Activated naive CD8-positive, alpha-beta T cell (primary cell): ENCODE measurements around the gene FKBP7.
"Not testable (repeated sequence)": the region's sequence is repeated elsewhere in the genome, so short reads cannot be mapped to it uniquely, and the experiment has no call there.

Experiments
- H3K27ac Mint-ChIP-seq: one replicate; pipeline ENCODE4 v1.8.0; 2021; ENCODE audit warnings: mixed read lengths
- H3K27me3 Mint-ChIP-seq: one replicate; pipeline ENCODE4 v1.8.0; 2021; ENCODE audit warnings: mixed read lengths
- H3K36me3 Mint-ChIP-seq: one replicate; pipeline ENCODE4 v1.8.0; 2021; ENCODE audit warnings: mixed read lengths
- H3K4me1 Mint-ChIP-seq: one replicate; pipeline ENCODE4 v1.8.0; 2021; ENCODE audit warnings: low read depth, mixed read lengths
- H3K4me3 Mint-ChIP-seq: one replicate; pipeline ENCODE4 v1.8.0; 2021; ENCODE audit warnings: mild to moderate bottlenecking, mixed read lengths
- H3K9me3 Mint-ChIP-seq: one replicate; pipeline ENCODE4 v1.8.0; 2021; ENCODE audit warnings: low read depth, mixed read lengths

Gene FKBP7

GRCh38 chr2:178476477-178476876 is 1.9 kb downstream of the FKBP7 start:
- H3K27me3 Mint-ChIP-seq = no peaks in the 10 kb centered on the region
- H3K36me3 Mint-ChIP-seq = no peaks in the 10 kb centered on the region
- peaks cover 34% of the 10 kb centered on the region for H3K4me1 Mint-ChIP-seq
- H3K27ac Mint-ChIP-seq = no peak overlapping the region
- no peaks in the 10 kb centered on the region for H3K9me3 Mint-ChIP-seq
- H3K4me3 Mint-ChIP-seq = no peak overlapping the region

- H3K27ac Mint-ChIP-seq = no peak overlapping the region
- no peaks in the 10 kb centered on the region for H3K27me3 Mint-ChIP-seq
- H3K36me3 Mint-ChIP-seq = no peaks in the 10 kb centered on the region
- H3K4me3 Mint-ChIP-seq = no peak overlapping the region
- peaks cover 23% of the 10 kb centered on the region for H3K4me1 Mint-ChIP-seq
- H3K9me3 Mint-ChIP-seq = no peaks in the 10 kb centered on the region
Measured at GRCh38 chr2:178474560-178474959, 3.8 kb downstream of the FKBP7 start.

GRCh38 chr2:178473931-178474330 is 4.5 kb downstream of the FKBP7 start:
- H3K9me3 Mint-ChIP-seq = no peaks in the 10 kb centered on the region
- H3K4me1 Mint-ChIP-seq = peaks cover 17% of the 10 kb centered on the region
- no peaks in the 10 kb centered on the region for H3K36me3 Mint-ChIP-seq
- H3K27me3 Mint-ChIP-seq = no peaks in the 10 kb centered on the region
- H3K27ac Mint-ChIP-seq = no peak overlapping the region
- no peak overlapping the region for H3K4me3 Mint-ChIP-seq

GRCh38 chr2:178473373-178473772 is 5.0 kb downstream of the FKBP7 start:
- Mint-ChIP-seq H3K27me3 (no peaks in the 10 kb centered on the region), H3K9me3 (no peaks in the 10 kb centered on the region), H3K27ac (no peak overlapping the region)

GRCh38 chr2:178471313-178471712 is 7.1 kb downstream of the FKBP7 start:
- not testable (repeated sequence) for H3K9me3 Mint-ChIP-seq, H3K36me3 Mint-ChIP-seq, H3K4me3 Mint-ChIP-seq, H3K4me1 Mint-ChIP-seq, H3K27ac Mint-ChIP-seq, H3K27me3 Mint-ChIP-seq

More at GRCh38 chr2:178473373-178473772, 5.0 kb downstream of the FKBP7 start:
- no peaks in the 10 kb centered on the region for H3K36me3 Mint-ChIP-seq
- peaks cover 13% of the 10 kb centered on the region for H3K4me1 Mint-ChIP-seq
- H3K4me3 Mint-ChIP-seq = no peak overlapping the region

- no peaks in the 10 kb centered on the region for H3K9me3 Mint-ChIP-seq
- H3K36me3 Mint-ChIP-seq = peaks cover 7% of the 10 kb centered on the region
- H3K4me3 Mint-ChIP-seq = no peak overlapping the region
- H3K27ac Mint-ChIP-seq = no peak overlapping the region
- H3K27me3 Mint-ChIP-seq = no peaks in the 10 kb centered on the region
- no peaks in the 10 kb centered on the region for H3K4me1 Mint-ChIP-seq
Measured at GRCh38 chr2:178469219-178469849, 9.1 kb downstream of the FKBP7 start.

GRCh38 chr2:178457390-178457886 is 21.0 kb downstream of the FKBP7 start:
- H3K4me3 Mint-ChIP-seq = no peak overlapping the region
- H3K27me3 Mint-ChIP-seq = no peaks in the 10 kb centered on the region
- no peaks in the 10 kb centered on the region for H3K36me3 Mint-ChIP-seq
- no peaks in the 10 kb centered on the region for H3K9me3 Mint-ChIP-seq
- peaks cover under 1% of the 10 kb centered on the region for H3K4me1 Mint-ChIP-seq
- H3K27ac Mint-ChIP-seq = no peak overlapping the region

GRCh38 chr2:178455947-178456346 is 22.5 kb downstream of the FKBP7 start:
- H3K27me3 Mint-ChIP-seq = no peaks in the 10 kb centered on the region
- H3K36me3 Mint-ChIP-seq = no peaks in the 10 kb centered on the region
- H3K4me3 Mint-ChIP-seq = no peak overlapping the region
- no peak overlapping the region for H3K27ac Mint-ChIP-seq
- no peaks in the 10 kb centered on the region for H3K9me3 Mint-ChIP-seq
- peaks cover 5% of the 10 kb centered on the region for H3K4me1 Mint-ChIP-seq

GRCh38 chr2:178452870-178453269 is 25.5 kb downstream of the FKBP7 start:
- H3K27ac Mint-ChIP-seq = no peak overlapping the region
- no peaks in the 10 kb centered on the region for H3K27me3 Mint-ChIP-seq
- H3K4me3 Mint-ChIP-seq = no peak overlapping the region
- H3K4me1 Mint-ChIP-seq = peaks cover 28% of the 10 kb centered on the region
- H3K36me3 Mint-ChIP-seq = peaks cover 7% of the 10 kb centered on the region
- H3K9me3 Mint-ChIP-seq = no peaks in the 10 kb centered on the region

GRCh38 chr2:178452334-178452733 is 26.1 kb downstream of the FKBP7 start:
- Mint-ChIP-seq H3K9me3 (no peaks in the 10 kb centered on the region), H3K27me3 (no peaks in the 10 kb centered on the region), H3K4me3 (peak overlapping the region; percentile 92), H3K36me3 (peaks cover 7% of the 10 kb centered on the region), H3K27ac (no peak overlapping the region), H3K4me1 (peaks cover 30% of the 10 kb centered on the region)

GRCh38 chr2:178450774-178451525 is 27.4 kb downstream of the FKBP7 start, which contains the start of the genes PJVK and PRKRA:
TSS of gene PJVK (plus strand) at chr2:178451378. CDS start at chr2:178453410, 2,032 bp downstream.
TSS of gene PRKRA (minus strand) at chr2:178451175. CDS start at chr2:178451030, 145 bp downstream.
- peaks cover 33% of the 10 kb centered on the region for H3K4me1 Mint-ChIP-seq
- H3K27me3 Mint-ChIP-seq = no peaks in the 10 kb centered on the region
- peak within 1 kb of the TSS; percentile 95 for H3K27ac Mint-ChIP-seq
- peak within 1 kb of the TSS; percentile 92 for H3K4me3 Mint-ChIP-seq
- peaks cover 9% of the 10 kb centered on the region for H3K36me3 Mint-ChIP-seq
- no peaks in the 10 kb centered on the region for H3K9me3 Mint-ChIP-seq

GRCh38 chr2:178450524-178450773 is 28.0 kb downstream of the FKBP7 start:
- no peaks in the 10 kb centered on the region for H3K27me3 Mint-ChIP-seq
- peak overlapping the region; percentile 90 for H3K4me3 Mint-ChIP-seq
- H3K36me3 Mint-ChIP-seq = peaks cover 9% of the 10 kb centered on the region
- peak overlapping the region; percentile 95 for H3K27ac Mint-ChIP-seq
- H3K9me3 Mint-ChIP-seq = no peaks in the 10 kb centered on the region
- H3K4me1 Mint-ChIP-seq = peaks cover 34% of the 10 kb centered on the region

- Mint-ChIP-seq H3K4me1 (peaks cover 40% of the 10 kb centered on the region), H3K27ac (peak overlapping the region; percentile 95), H3K36me3 (peaks cover 13% of the 10 kb centered on the region), H3K9me3 (no peaks in the 10 kb centered on the region), H3K4me3 (peak overlapping the region; percentile 90), H3K27me3 (no peaks in the 10 kb centered on the region)
Measured at GRCh38 chr2:178449700-178450523, 28.5 kb downstream of the FKBP7 start.

- H3K27me3 Mint-ChIP-seq = no peaks in the 10 kb centered on the region
- H3K36me3 Mint-ChIP-seq = peaks cover 13% of the 10 kb centered on the region
- H3K4me1 Mint-ChIP-seq = peaks cover 40% of the 10 kb centered on the region
- H3K9me3 Mint-ChIP-seq = no peaks in the 10 kb centered on the region
- peak overlapping the region; percentile 95 for H3K27ac Mint-ChIP-seq
- peak overlapping the region; percentile 90 for H3K4me3 Mint-ChIP-seq
Measured at GRCh38 chr2:178448968-178449661, 29.3 kb downstream of the FKBP7 start.
